RCC 7860 (cell line): ENCODE measurements around the gene NXN.
A peak's percentile ranks its signal among the peaks of the same experiment; 100 is the strongest.
"Not testable (repeated sequence)": the region's sequence is repeated elsewhere in the genome, so short reads cannot be mapped to it uniquely, and the experiment has no call there.

Experiments used
- DNase-seq: peaks from one replicate; pipeline ENCODE4 v3.0.0-alpha.2; 2015; ENCODE audit warnings: low spot score
- FAIRE-seq: peaks from 2 replicates; lab custom pipeline; 2012; peaks lifted over from hg19 to GRCh38; lab: Jason Lieb, UNC

NXN gene

GRCh38 chr17:981292-981658 is 1.7 kb upstream of the NXN start:
- DNase-seq, result no peak
- FAIRE-seq, result no peak

DNA sequence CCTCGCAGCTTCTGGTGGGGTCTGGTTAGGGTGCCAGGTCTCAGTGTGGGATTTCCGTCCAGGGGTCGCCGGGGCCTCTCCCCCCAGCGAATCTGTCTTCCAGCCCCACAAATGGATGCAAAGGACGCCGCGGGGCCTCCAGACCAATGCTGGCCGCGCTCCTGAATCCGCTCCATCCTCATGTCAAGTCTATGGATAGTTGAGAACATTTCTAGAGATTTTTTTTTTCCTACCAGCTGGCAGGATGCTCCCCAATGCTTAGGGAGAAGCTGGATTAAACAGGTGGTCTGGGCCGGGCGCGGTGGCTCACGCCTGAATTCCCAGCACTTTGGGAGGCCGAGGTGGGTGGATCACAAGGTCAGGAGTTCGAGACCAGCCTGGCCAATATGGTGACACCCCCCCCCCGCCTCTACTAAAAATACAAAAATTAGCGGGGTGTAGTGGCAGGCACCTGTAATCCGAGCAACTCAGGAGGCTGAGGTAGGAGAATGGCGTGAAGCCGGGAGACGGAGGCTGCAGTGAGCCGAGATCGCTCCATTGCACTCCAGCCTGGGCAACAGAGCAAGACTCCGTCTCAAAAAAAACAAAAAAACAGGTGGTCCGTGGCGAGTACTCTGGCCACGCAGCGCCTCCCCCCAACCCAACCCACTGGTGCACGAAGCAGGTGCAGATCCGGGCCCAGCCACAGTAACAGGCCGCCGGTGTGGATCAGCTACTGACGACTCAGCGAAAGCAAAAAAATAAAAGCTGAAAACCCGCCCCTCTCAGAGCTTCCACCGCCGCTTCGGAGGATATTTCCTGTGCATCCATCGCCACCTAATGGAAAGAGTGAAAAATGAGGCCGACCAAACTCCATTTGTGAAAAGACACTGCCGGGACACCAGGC is 1.1 kb upstream of the NXN start:
- FAIRE-seq (peak; percentile 44), DNase-seq (peak; percentile 69)

DNA sequence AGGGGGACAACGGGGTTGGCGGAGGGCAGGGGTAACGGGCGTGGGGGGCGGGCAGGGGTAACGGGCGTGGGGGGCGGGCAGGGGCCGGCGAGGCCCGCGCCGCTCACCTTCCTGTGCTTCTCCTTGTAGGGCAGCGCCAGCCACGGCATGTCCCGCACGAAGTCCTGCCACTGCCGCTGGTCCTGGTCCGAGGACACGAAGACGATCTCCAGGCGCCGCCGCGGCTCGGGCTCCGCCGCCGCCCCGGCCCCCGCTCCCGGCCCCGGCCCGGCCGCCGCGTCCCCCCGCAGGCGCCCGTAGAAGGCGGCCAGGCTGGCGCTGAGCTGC is 401 bp downstream of the NXN start:
- DNase-seq (no peak), FAIRE-seq (no peak)

GRCh38 chr17:978103-979093 is 1.2 kb downstream of the NXN start:
- DNase-seq (no peak), FAIRE-seq (no peak)

- DNase-seq, result no peak
- no peak for FAIRE-seq
These were observed 2.4 kb downstream of the NXN start for GRCh38 chr17:977166-977565.

GRCh38 chr17:976312-976711 is 3.3 kb downstream of the NXN start:
- FAIRE-seq, result no peak
- no peak for DNase-seq

GRCh38 chr17:975371-975915 is 4.1 kb downstream of the NXN start:
- FAIRE-seq (no peak), DNase-seq (no peak)

- FAIRE-seq, DNase-seq: not testable (repeated sequence)
These were observed 4.8 kb downstream of the NXN start for GRCh38 chr17:974778-975177.

DNA sequence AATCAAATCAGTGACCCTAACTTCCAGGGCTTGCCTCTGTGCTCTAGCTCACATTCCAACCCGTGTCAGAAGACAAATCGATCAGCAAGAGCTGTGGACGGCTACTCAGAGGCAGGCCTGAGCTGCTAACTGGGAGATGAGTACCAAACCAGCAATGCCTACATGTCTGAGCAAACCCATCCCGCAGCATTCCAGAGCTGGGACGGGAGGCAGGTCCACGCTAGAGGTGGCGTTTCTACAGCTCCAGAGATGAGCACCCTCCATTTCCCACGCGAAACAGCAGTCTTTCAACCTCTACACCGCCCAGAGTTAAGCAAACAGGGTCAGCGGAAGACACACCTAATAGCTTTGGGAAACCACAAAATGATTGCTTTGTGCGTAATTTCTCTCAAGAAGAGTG is 6.5 kb downstream of the NXN start:
- DNase-seq (no peak), FAIRE-seq (no peak)

DNA sequence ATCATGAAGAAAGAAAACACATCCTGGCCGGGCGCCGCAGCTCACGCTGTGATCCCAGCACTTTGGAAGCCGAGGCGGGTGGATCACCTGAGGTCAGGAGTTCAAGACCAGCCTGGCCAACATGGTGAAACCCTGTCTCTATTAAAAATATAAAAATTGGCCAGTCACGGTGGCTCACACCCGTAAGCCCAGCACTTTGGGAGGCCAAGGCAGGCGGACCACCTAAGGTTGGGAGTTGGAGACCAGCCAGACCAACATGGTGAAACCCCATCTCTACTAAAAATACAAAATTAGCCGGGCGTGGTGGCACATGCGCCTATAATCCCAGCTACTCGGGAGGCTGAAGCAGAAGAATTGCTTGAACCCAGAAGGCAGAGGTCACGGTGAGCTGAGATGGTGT is 7.7 kb downstream of the NXN start:
- DNase-seq, FAIRE-seq: not testable (repeated sequence)

- FAIRE-seq, result no peak
- DNase-seq, result no peak
These were observed 9.2 kb downstream of the NXN start for GRCh38 chr17:970364-970763.

DNA sequence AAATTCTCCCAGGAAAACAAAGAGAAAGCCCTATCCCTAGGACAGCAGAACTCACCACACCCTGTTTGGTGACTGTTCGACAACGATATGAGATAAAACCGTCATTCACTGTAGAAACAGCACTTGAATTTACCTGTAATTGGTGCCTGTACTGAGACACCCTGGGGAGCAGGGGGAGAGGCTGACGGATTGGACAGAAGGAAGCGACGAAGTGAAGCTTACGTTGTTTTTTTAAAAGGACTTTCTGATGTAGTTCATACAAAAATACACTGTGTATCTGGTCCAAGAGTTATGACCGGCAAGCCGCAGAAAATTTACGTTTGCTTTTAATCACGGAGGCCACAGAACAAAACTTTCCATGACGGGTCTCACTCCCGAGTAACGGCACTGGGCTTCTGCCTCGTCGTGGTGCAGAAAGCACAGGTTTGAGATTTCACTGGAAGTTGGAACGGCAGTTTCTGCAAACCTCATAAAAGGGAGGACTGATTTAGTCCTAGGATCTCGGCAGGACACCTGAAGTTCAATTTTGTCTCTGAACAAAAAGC is 9.7 kb downstream of the NXN start:
- FAIRE-seq (no peak), DNase-seq (no peak)

DNA sequence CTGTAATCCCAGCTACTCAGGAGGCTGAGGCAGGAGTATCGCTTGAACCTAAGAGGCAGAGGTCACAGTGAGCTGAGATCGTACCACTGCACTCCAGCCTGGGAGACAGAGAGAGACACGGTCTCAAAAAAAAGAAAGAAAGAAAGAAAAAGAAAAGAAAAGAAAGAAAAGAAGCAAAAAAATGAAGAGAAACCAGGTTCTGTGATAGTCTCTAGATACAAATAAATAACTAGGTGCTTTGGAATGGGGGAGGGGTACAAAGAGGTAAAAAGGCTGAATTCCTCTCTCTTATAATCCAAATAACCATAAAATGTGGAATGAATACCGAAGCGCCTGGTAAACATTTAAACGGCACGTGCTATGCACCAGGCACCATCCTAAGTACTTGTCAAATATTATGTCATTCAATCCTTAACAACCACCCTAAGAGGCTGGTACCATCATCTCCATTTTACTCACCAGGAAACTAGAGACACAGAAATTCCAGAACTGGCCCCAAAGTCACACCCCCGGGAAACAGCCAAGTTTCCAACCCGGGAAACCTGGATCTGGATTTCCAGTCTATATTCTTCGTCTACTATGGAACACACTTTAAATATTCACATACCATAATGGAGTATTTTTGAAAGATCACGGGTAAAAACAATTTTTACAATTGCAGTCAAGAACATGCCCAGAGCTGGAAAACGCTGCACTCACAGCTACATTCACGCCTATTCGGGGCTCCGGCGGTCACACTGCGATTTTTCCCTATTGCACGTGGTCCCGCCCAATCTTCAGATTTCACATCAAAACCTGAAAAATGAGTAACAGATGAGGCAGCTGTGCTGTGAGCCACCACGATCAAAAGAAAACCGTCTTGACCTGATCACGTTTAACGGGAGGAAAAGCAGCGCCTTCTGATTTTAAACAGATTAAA is 10.5 kb downstream of the NXN start:
- FAIRE-seq (no peak), DNase-seq (no peak)

DNA sequence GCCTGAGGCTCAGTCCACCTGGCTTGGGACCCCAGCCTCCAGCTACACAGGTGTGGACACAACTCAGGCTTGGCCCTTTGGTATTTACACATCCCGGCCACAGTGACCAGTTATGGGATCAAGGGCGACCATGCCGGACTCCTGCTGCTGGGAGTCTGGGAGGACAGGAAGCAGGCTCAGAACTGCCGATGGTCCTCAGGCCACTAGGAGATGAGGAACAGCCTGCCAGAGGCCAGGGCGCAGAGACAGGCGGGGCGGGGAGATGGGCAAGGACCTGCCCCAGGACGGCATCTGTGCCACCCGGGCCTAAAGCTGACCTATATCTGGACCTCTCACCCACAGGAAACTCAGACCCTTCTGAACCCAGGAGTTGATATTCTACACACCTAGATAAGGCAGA is 12.5 kb downstream of the NXN start:
- no peak for DNase-seq
- no peak for FAIRE-seq

- DNase-seq (no peak), FAIRE-seq (no peak)
These were observed 14.1 kb downstream of the NXN start for GRCh38 chr17:965311-965989.

- DNase-seq, result no peak
- FAIRE-seq, result no peak
These were observed 14.7 kb downstream of the NXN start for GRCh38 chr17:964876-965275.

- FAIRE-seq (no peak), DNase-seq (no peak)
These were observed 16.9 kb downstream of the NXN start for GRCh38 chr17:962670-963069.

DNA sequence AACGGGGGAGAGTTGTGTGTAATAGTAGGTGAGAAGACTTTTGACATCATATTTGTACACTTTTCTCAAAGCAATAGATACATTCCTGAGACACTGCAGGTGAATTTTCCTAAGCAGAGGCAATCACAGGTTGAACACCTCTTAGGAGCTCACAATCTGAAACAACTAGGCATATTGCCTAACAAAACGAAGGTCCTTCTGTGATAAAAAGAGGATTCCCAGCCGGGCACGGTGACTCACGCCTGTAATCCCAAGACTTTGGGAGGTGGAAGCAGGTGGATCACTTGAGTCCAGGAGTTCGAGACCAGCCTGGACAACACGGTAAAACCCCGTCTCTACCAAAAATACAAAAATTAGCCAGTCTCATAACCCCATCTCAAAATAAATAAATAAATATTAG is 17.4 kb downstream of the NXN start:
- no peak for DNase-seq
- FAIRE-seq, result no peak

DNA sequence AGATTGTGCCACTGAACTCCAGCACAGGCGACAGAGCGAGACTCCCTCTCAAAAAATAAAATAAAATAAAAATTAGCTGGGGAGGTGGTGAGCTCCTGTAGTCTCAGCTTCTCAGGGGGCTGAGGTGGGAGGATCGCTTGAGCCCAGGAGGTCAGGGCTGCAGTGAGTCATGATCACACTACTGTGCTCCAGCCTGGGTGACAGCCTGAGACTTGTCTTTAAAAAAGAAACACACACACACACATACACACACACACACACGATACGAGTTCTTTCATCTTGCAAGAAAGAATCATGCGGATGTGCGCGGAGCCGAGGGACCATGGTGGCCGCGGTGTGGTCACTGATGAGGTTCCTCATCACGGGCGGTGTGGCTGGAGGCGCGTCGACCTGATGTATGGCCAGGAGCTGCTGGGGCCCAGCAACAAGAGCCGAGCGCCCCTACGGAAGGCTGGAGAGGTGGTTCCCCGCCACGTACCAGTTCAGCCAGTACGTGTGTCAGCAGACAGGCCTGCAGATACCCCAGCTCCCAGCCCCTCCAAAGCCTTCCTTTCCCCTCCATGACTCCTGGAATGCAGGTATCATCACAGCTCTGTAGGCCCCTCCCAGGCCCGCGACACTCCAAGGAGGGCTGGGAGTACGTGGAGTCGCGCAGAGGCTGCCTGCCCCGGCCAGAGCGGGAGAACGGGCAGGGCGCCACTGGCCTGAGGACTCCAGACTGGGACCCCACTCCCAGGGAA is 20.7 kb downstream of the NXN start:
- FAIRE-seq (no peak), DNase-seq (peak; percentile 25)
